H9 (cell line): ENCODE data around the gene CNIH1. TPM values are rescaled to one million over a fixed set of nuclear protein-coding genes. Genes with fewer than 3 reads are reported as not detected.

Source experiments
- DNase-seq: peaks from one replicate; pipeline ENCODE4 v3.0.0-alpha.2; 2017
- H2AFZ ChIP-seq: one replicate; pipeline ENCODE4 v1.6.1; 2013; ENCODE audit warnings: mild to moderate bottlenecking, low read length, control low read depth, moderate library complexity
- H2AK5ac ChIP-seq: 2 replicates; pipeline ENCODE4 v1.6.1; 2013; ENCODE audit warnings: low read length, control low read depth, mixed read lengths; ENCODE audit not compliant: insufficient read length
- H2BK120ac ChIP-seq: one replicate; pipeline ENCODE4 v1.6.1; 2013; ENCODE audit warnings: low read depth, mild to moderate bottlenecking, low read length, control low read depth, inconsistent platforms; ENCODE audit not compliant: poor library complexity, severe bottlenecking
- H2BK12ac ChIP-seq: 2 replicates; pipeline ENCODE4 v1.6.1; 2013; ENCODE audit warnings: low read length, control low read depth, mixed read lengths, low read depth; ENCODE audit not compliant: insufficient read length
- H2BK15ac ChIP-seq: 2 replicates; pipeline ENCODE4 v1.6.1; 2013; ENCODE audit warnings: low read depth, low read length, control low read depth
- H2BK20ac ChIP-seq: one replicate; pipeline ENCODE4 v1.6.1; 2013; ENCODE audit warnings: low read depth, mild to moderate bottlenecking, low read length, control low read depth, inconsistent platforms; ENCODE audit not compliant: poor library complexity, severe bottlenecking
- H2BK5ac ChIP-seq: 2 replicates; pipeline ENCODE4 v1.6.1; 2013; ENCODE audit warnings: low read length, control low read depth, mixed read lengths; ENCODE audit not compliant: insufficient read length
- H3K14ac ChIP-seq: 2 replicates; pipeline ENCODE4 v1.6.1; 2013; ENCODE audit warnings: low read length, control low read depth; ENCODE audit not compliant: insufficient read depth
- H3K18ac ChIP-seq: 2 replicates; pipeline ENCODE4 v1.6.1; 2013; ENCODE audit warnings: low read depth, mild to moderate bottlenecking, mixed read lengths, low read length, control low read depth; ENCODE audit not compliant: insufficient read length
- H3K23ac ChIP-seq: 2 replicates; pipeline ENCODE4 v1.6.1; 2013; ENCODE audit warnings: low read length, control low read depth, mixed read lengths, low read depth; ENCODE audit not compliant: insufficient read length
- H3K23me2 ChIP-seq: 2 replicates; pipeline ENCODE4 v1.6.1; 2013; ENCODE audit warnings: low read depth, mild to moderate bottlenecking, mixed read lengths, low read length, control low read depth; ENCODE audit not compliant: insufficient read length, poor library complexity, severe bottlenecking
- H3K27ac ChIP-seq: 2 replicates; pipeline ENCODE4 v1.5.1; 2013; ENCODE audit warnings: low read length, control low read depth, mixed read lengths, low read depth; ENCODE audit not compliant: insufficient read length
- H3K27me3 ChIP-seq: 2 replicates; pipeline ENCODE4 v1.6.1; 2013; ENCODE audit warnings: low read length, control low read depth, inconsistent platforms; ENCODE audit not compliant: insufficient read depth
- H3K4ac ChIP-seq: 2 replicates; pipeline ENCODE4 v1.6.1; 2013; ENCODE audit warnings: low read depth, mild to moderate bottlenecking, control low read depth, inconsistent platforms, low read length, moderate library complexity
- H3K4me1 ChIP-seq: 2 replicates; pipeline ENCODE4 v1.6.1; 2013; ENCODE audit warnings: low read length, control low read depth, inconsistent platforms; ENCODE audit not compliant: insufficient read depth
- H3K4me2 ChIP-seq: 2 replicates; pipeline ENCODE4 v1.6.1; 2013; ENCODE audit warnings: low read length, control low read depth, mixed read lengths; ENCODE audit not compliant: insufficient read length, insufficient read depth
- H3K56ac ChIP-seq: 2 replicates; pipeline ENCODE4 v1.6.1; 2013; ENCODE audit warnings: low read depth, mild to moderate bottlenecking, mixed read lengths, low read length, control low read depth; ENCODE audit not compliant: insufficient read length
- H3K79me1 ChIP-seq: 2 replicates; pipeline ENCODE4 v1.6.1; 2013; ENCODE audit warnings: low read depth, mild to moderate bottlenecking, moderate library complexity, low read length, control low read depth, inconsistent platforms; ENCODE audit not compliant: insufficient read depth, poor library complexity, severe bottlenecking
- H3K79me2 ChIP-seq: 2 replicates; pipeline ENCODE4 v1.6.1; 2013; ENCODE audit warnings: low read length, control low read depth, inconsistent platforms; ENCODE audit not compliant: insufficient read depth
- H3K9ac ChIP-seq: 2 replicates; pipeline ENCODE4 v1.6.1; 2013; ENCODE audit warnings: low read length, control low read depth, mixed read lengths; ENCODE audit not compliant: insufficient read length; ENCODE audit errors: extremely low read depth
- H3K9me3 ChIP-seq: one replicate; pipeline ENCODE4 v1.6.1; 2013; ENCODE audit warnings: low read depth, low read length, inconsistent platforms; ENCODE audit not compliant: control insufficient read depth
- H3T11ph ChIP-seq: one replicate; pipeline ENCODE4 v1.6.1; 2013; ENCODE audit warnings: mild to moderate bottlenecking, low read length, control low read depth, inconsistent platforms
- H4K20me1 ChIP-seq: one replicate; pipeline ENCODE4 v1.6.1; 2013; ENCODE audit not compliant: control insufficient read depth, insufficient read length, insufficient read depth
- H4K5ac ChIP-seq: 2 replicates; pipeline ENCODE4 v1.6.1; 2013; ENCODE audit warnings: low read depth, mild to moderate bottlenecking, mixed read lengths, low read length, control low read depth; ENCODE audit not compliant: insufficient read length
- H4K8ac ChIP-seq: replicated peaks from 2 replicates; pipeline ENCODE4 v1.6.1; 2013; ENCODE audit warnings: low read length, control low read depth, mixed read lengths, low read depth; ENCODE audit not compliant: insufficient read length
- H4K91ac ChIP-seq: 2 replicates; pipeline ENCODE4 v1.6.1; 2013; ENCODE audit warnings: low read depth, mild to moderate bottlenecking, moderate library complexity, mixed read lengths, low read length, control low read depth; ENCODE audit not compliant: insufficient read length
- H3K27ac Mint-ChIP-seq, 3 experiments: 2 replicates in 2 of 3; 3 replicates in 1 of 3; pipeline ENCODE4 v1.8.0; 2020 to 2021; ENCODE audit warnings: mixed read lengths in 3 of 3, mild to moderate bottlenecking in 1 of 3, moderate library complexity in 1 of 3
- H3K27me3 Mint-ChIP-seq: 2 replicates; pipeline ENCODE4 v1.8.0; 2021; ENCODE audit warnings: low read depth, mild to moderate bottlenecking, moderate library complexity, mixed read lengths
- H3K36me3 Mint-ChIP-seq, 3 experiments: 2 replicates in 2 of 3; 3 replicates in 1 of 3; pipeline ENCODE4 v1.8.0; 2020 to 2021; ENCODE audit warnings: low read depth in 3 of 3, mixed read lengths in 3 of 3; ENCODE audit not compliant: insufficient read depth in 1 of 3
- H3K4me1 Mint-ChIP-seq, 2 experiments: 2 replicates each; pipeline ENCODE4 v1.8.0; 2020; ENCODE audit warnings: mixed read lengths in 2 of 2
- H3K4me3 Mint-ChIP-seq, 2 experiments: 2 replicates in 1 of 2; 3 replicates in 1 of 2; pipeline ENCODE4 v1.8.0; 2020 to 2021; ENCODE audit warnings: mild to moderate bottlenecking in 2 of 2, mixed read lengths in 2 of 2, moderate library complexity in 1 of 2
- H3K9me3 Mint-ChIP-seq, 2 experiments: 2 replicates in 1 of 2; 3 replicates in 1 of 2; pipeline ENCODE4 v1.8.0; 2020; ENCODE audit warnings: mild to moderate bottlenecking in 2 of 2, mixed read lengths in 2 of 2, moderate library complexity in 1 of 2
- CTCF ChIP-seq: fragments of 200-600 bp; sonication (generic); conservative IDR thresholded peaks from 3 replicates; pipeline ENCODE4 v1.8.0; 2021; ENCODE audit warnings: antibody characterized with exemption, mild to moderate bottlenecking
- WGBS: extraction: QIAGEN DNeasy Blood & Tissue Kit; methylation state at CpG from one replicate; pipeline ENCODE4 v1.1.7; 2013; ENCODE audit warnings: missing lambda C conversion rate, low lambda C conversion rate, mixed read lengths; ENCODE audit not compliant: insufficient read length; ENCODE audit errors: extremely low coverage; 5-methylcytosine and 5-hydroxymethylcytosine counted together
- total RNA-seq: library from RNA; stranded (reverse); gene quantifications from 2 replicates; pipeline ENCODE4 v1.2.1, GENCODE V29; 2021

The CNIH1 gene
- total RNA-seq, 1 experiment from 2014 or later = 99.3 TPM

GRCh38 chr14:54420478-54421142, 20.6 kb downstream of the CNIH1 start:
- no peak overlapping the region for H2BK12ac ChIP-seq
- no peaks in the 10 kb centered on the region for H3K23me2 ChIP-seq
- no peak overlapping the region for H3K9ac ChIP-seq
- H2BK15ac ChIP-seq = no peak overlapping the region
- no peaks in the 10 kb centered on the region for H3K27me3 ChIP-seq
- no peak overlapping the region for H2BK20ac ChIP-seq
- no peak overlapping the region for H3K56ac ChIP-seq
- no peak overlapping the region for H2BK5ac ChIP-seq
- WGBS = no CpG with 5 or more reads among the region's 7 CpGs
- H3K27me3 Mint-ChIP-seq = no peaks in the 10 kb centered on the region
- H4K8ac ChIP-seq = no peak overlapping the region
- DNase-seq = no peak
- peak; percentile 69 for TF ChIP-seq CTCF
- H2BK120ac ChIP-seq = no peak overlapping the region
- no peaks in the 10 kb centered on the region for H3K79me2 ChIP-seq
- H3K23ac ChIP-seq = no peak overlapping the region
- H3K9me3 Mint-ChIP-seq = no peaks in the 10 kb centered on the region
- peaks cover 5 to 6% of the 10 kb centered on the region in 2 experiments for H3K4me1 Mint-ChIP-seq
- no peak overlapping the region for H3K4me2 ChIP-seq
- H3K79me1 ChIP-seq = no peaks in the 10 kb centered on the region
- H4K5ac ChIP-seq = no peak overlapping the region
- H3K14ac ChIP-seq = no peak overlapping the region
- H3K27ac Mint-ChIP-seq = peak overlapping the region in 1 of 3 experiments; percentile 42; a peak in 3 of 7 replicates
- H2AFZ ChIP-seq = no peak overlapping the region
- no peak overlapping the region for H3K4me3 Mint-ChIP-seq
- no peak overlapping the region for H3K4ac ChIP-seq
- peaks cover 5 to 16% (median 8%) of the 10 kb centered on the region in 3 experiments; a peak in 5 of 7 replicates for H3K36me3 Mint-ChIP-seq
- H3K18ac ChIP-seq = no peak overlapping the region
- H3K9me3 ChIP-seq = no peaks in the 10 kb centered on the region
- H3T11ph ChIP-seq = no peak overlapping the region
- H4K91ac ChIP-seq = no peak overlapping the region
- no peak overlapping the region for H2AK5ac ChIP-seq
- no peaks in the 10 kb centered on the region for H4K20me1 ChIP-seq
- H3K4me1 ChIP-seq = no peaks in the 10 kb centered on the region
- no peak overlapping the region for H3K27ac ChIP-seq
